ENCODE data around the gene KMT5C. TPM values are rescaled to one million over a fixed set of nuclear protein-coding genes. Genes with fewer than 3 reads are reported as not detected.

Gene KMT5C
- polyA plus RNA-seq, 3 donors, result 0.89 to 26.9 (median 1.5) TPM

- peaks cover 26 to 34% of the 10 kb centered on the region in 2 donors for H3K36me3 Mint-ChIP-seq
- Histone ChIP-seq H3K79me2 (ENCODE audit: insufficient read depth, low read length) (no peaks in the 10 kb centered on the region), H3K9ac (ENCODE audit: insufficient read depth, low read length, poor library complexity, severe bottlenecking) (no peak overlapping the region), H3K4me2 (replicated peaks; ENCODE audit: extremely low read depth, low read length, poor library complexity, severe bottlenecking) (no peak overlapping the region), H2AFZ (ENCODE audit: insufficient read depth, low read depth, low read length, poor library complexity, severe bottlenecking) (no peak overlapping the region), H3K9me3 (replicated peaks in 1 of 2; ENCODE audit: control insufficient read depth in 1 of 2, insufficient read depth in 1 of 2, low read length in 2 of 2) (peaks cover 0 to 13% of the 10 kb centered on the region in 2 donors), H3K27me3 (ENCODE audit: control insufficient read depth in 2 of 2, insufficient read depth in 2 of 2, low read length in 2 of 2) (no peaks in the 10 kb centered on the region), H3K4me3 (replicated peaks in 1 of 3; ENCODE audit: low read depth in 2 of 3, low read length in 3 of 3) (no peak overlapping the region), H4K20me1 (ENCODE audit: insufficient read depth, low read length) (peaks cover 42% of the 10 kb centered on the region), H3K27ac (ENCODE audit: low read depth in 1 of 2, low read length in 2 of 2) (no peak overlapping the region), H3K36me3 (replicated peaks in 1 of 2; ENCODE audit: control insufficient read depth in 1 of 2, insufficient read depth in 2 of 2, low read length in 2 of 2) (peaks cover 22 to 27% of the 10 kb centered on the region in 2 donors), H3K4me1 (ENCODE audit: control insufficient read depth in 1 of 2, insufficient read depth in 2 of 2, low read length in 2 of 2) (no peaks in the 10 kb centered on the region)
- H3K27ac Mint-ChIP-seq, result peak overlapping the region in 2 of 7 donors; percentile 8 to 23
- peaks cover 9% of the 10 kb centered on the region for H3K4me1 Mint-ChIP-seq
- peaks cover 0 to 11% (median 6%) of the 10 kb centered on the region in 7 donors for H3K9me3 Mint-ChIP-seq
- WGBS (ENCODE audit: insufficient coverage), result 96% methylated on average over 5 of the region's 7 CpGs
- H3K27me3 Mint-ChIP-seq (ENCODE audit: low read depth in 3 of 3), result peaks cover 0 to 3% (median 2%) of the 10 kb centered on the region in 3 donors
- TF ChIP-seq CTCF (IDR thresholded peaks at IDR 0.05), result no peak
- intact Hi-C loops (cut with micrococcal nuclease), result loop anchor here in 1 of 2 donors (5.0 kb wide), 1 partner anchor 42 kb away; the partner anchor contains the start of gene COX6B2
- no peak overlapping the region for H3K4me3 Mint-ChIP-seq
- no peak for DNase-seq
Measured at GRCh38 chr19:55310498-55310897, 29.2 kb upstream of the KMT5C start.

GRCh38 chr19:55311397-55311796 is 28.3 kb upstream of the KMT5C start:
- TF ChIP-seq CTCF (IDR thresholded peaks at IDR 0.05), result no peak

More at GRCh38 chr19:55311397-55311796, 28.3 kb upstream of the KMT5C start:
- intact Hi-C loops (cut with micrococcal nuclease), result loop anchor here in 1 of 2 donors (5.0 kb wide), 1 partner anchor 41 kb away; the partner anchor contains the start of gene COX6B2
- no peak overlapping the region for H3K27ac Mint-ChIP-seq
- peaks cover 32 to 43% of the 10 kb centered on the region in 2 donors for H3K36me3 Mint-ChIP-seq
- peaks cover 28 to 36% of the 10 kb centered on the region in 2 donors for H3K36me3 ChIP-seq (replicated peaks in 1 of 2; ENCODE audit: control insufficient read depth in 1 of 2, insufficient read depth in 2 of 2, low read length in 2 of 2)
- peaks cover 0 to 13% of the 10 kb centered on the region in 2 donors for H3K9me3 ChIP-seq (replicated peaks in 1 of 2; ENCODE audit: control insufficient read depth in 1 of 2, insufficient read depth in 1 of 2, low read length in 2 of 2)
- H2AFZ ChIP-seq (ENCODE audit: insufficient read depth, low read depth, low read length, poor library complexity, severe bottlenecking), result no peak overlapping the region
- 96% methylated on average over 8 of the region's 9 CpGs for WGBS (ENCODE audit: insufficient coverage)
- no peaks in the 10 kb centered on the region for H3K79me2 ChIP-seq (ENCODE audit: insufficient read depth, low read length)
- no peak overlapping the region for H3K27ac ChIP-seq (ENCODE audit: low read depth in 1 of 2, low read length in 2 of 2)
- H3K27me3 Mint-ChIP-seq (ENCODE audit: low read depth in 3 of 3), result peaks cover 0 to 3% (median 2%) of the 10 kb centered on the region in 3 donors
- H4K20me1 ChIP-seq (ENCODE audit: insufficient read depth, low read length), result peaks cover 51% of the 10 kb centered on the region
- H3K4me1 Mint-ChIP-seq, result peaks cover 8% of the 10 kb centered on the region
- no peaks in the 10 kb centered on the region for H3K4me1 ChIP-seq (ENCODE audit: control insufficient read depth in 1 of 2, insufficient read depth in 2 of 2, low read length in 2 of 2)
- H3K4me3 Mint-ChIP-seq, result no peak overlapping the region
- H3K4me2 ChIP-seq (replicated peaks; ENCODE audit: extremely low read depth, low read length, poor library complexity, severe bottlenecking), result no peak overlapping the region
- peaks cover 0 to 11% (median 6%) of the 10 kb centered on the region in 7 donors for H3K9me3 Mint-ChIP-seq
- DNase-seq, result no peak
- H3K4me3 ChIP-seq (replicated peaks in 1 of 3; ENCODE audit: low read depth in 2 of 3, low read length in 3 of 3), result no peak overlapping the region
- H3K9ac ChIP-seq (ENCODE audit: insufficient read depth, low read length, poor library complexity, severe bottlenecking), result no peak overlapping the region
- H3K27me3 ChIP-seq (ENCODE audit: control insufficient read depth in 2 of 2, insufficient read depth in 2 of 2, low read length in 2 of 2), result no peaks in the 10 kb centered on the region
